T-helper 2 cell treated with Interferon-gamma antibody and Interleukin-4, amounts not matched to agents 5 μg/mL and 100 μg/mL, for 36 hours (primary cell): ENCODE results near the gene HRAS.

ENCODE experiments used
- DNase-seq: peaks from one replicate; pipeline ENCODE4 v3.0.0; 2021; ENCODE audit warnings: low spot score
- H3K27ac Mint-ChIP-seq: one replicate; pipeline ENCODE4 v1.8.0; 2021; ENCODE audit warnings: mild to moderate bottlenecking, mixed read lengths
- H3K27me3 Mint-ChIP-seq: one replicate; pipeline ENCODE4 v1.8.0; 2021; ENCODE audit warnings: low read depth, mixed read lengths
- H3K36me3 Mint-ChIP-seq: one replicate; pipeline ENCODE4 v1.8.0; 2021; ENCODE audit warnings: low read depth, mixed read lengths
- H3K4me1 Mint-ChIP-seq: one replicate; pipeline ENCODE4 v1.8.0; 2021; ENCODE audit warnings: low read depth, mixed read lengths
- H3K4me3 Mint-ChIP-seq: one replicate; pipeline ENCODE4 v1.8.0; 2022; ENCODE audit warnings: mild to moderate bottlenecking, moderate library complexity, mixed read lengths
- H3K9me3 Mint-ChIP-seq: one replicate; pipeline ENCODE4 v1.8.0; 2021; ENCODE audit warnings: mixed read lengths

Gene HRAS

GRCh38 chr11:553083-553987, 18.0 kb upstream of the HRAS start:
- Mint-ChIP-seq H3K4me1 (no peaks in the 10 kb centered on the region), H3K27me3 (peaks cover 14% of the 10 kb centered on the region), H3K9me3 (no peaks in the 10 kb centered on the region), H3K36me3 (no peaks in the 10 kb centered on the region), H3K27ac (no peak overlapping the region), H3K4me3 (no peak overlapping the region)
- no peak for DNase-seq

- Mint-ChIP-seq H3K27me3 (peaks cover 4% of the 10 kb centered on the region), H3K4me3 (no peak overlapping the region)
Measured at GRCh38 chr11:551596-551995, 16.2 kb upstream of the HRAS start.

GRCh38 chr11:551131-551530, 15.8 kb upstream of the HRAS start:
- DNase-seq: no peak
- Mint-ChIP-seq H3K4me1 (no peaks in the 10 kb centered on the region), H3K9me3 (no peaks in the 10 kb centered on the region), H3K27me3 (no peaks in the 10 kb centered on the region), H3K36me3 (no peaks in the 10 kb centered on the region), H3K4me3 (no peak overlapping the region), H3K27ac (no peak overlapping the region)

More at GRCh38 chr11:551596-551995, 16.2 kb upstream of the HRAS start:
- DNase-seq: no peak
- no peak overlapping the region for H3K27ac Mint-ChIP-seq
- H3K36me3 Mint-ChIP-seq: no peaks in the 10 kb centered on the region
- H3K4me1 Mint-ChIP-seq: no peaks in the 10 kb centered on the region
- no peaks in the 10 kb centered on the region for H3K9me3 Mint-ChIP-seq

GRCh38 chr11:550746-551085, 15.3 kb upstream of the HRAS start:
- Mint-ChIP-seq H3K9me3 (no peaks in the 10 kb centered on the region), H3K4me1 (no peaks in the 10 kb centered on the region), H3K27ac (no peak overlapping the region), H3K4me3 (no peak overlapping the region), H3K36me3 (no peaks in the 10 kb centered on the region), H3K27me3 (no peaks in the 10 kb centered on the region)
- DNase-seq: no peak

DNA sequence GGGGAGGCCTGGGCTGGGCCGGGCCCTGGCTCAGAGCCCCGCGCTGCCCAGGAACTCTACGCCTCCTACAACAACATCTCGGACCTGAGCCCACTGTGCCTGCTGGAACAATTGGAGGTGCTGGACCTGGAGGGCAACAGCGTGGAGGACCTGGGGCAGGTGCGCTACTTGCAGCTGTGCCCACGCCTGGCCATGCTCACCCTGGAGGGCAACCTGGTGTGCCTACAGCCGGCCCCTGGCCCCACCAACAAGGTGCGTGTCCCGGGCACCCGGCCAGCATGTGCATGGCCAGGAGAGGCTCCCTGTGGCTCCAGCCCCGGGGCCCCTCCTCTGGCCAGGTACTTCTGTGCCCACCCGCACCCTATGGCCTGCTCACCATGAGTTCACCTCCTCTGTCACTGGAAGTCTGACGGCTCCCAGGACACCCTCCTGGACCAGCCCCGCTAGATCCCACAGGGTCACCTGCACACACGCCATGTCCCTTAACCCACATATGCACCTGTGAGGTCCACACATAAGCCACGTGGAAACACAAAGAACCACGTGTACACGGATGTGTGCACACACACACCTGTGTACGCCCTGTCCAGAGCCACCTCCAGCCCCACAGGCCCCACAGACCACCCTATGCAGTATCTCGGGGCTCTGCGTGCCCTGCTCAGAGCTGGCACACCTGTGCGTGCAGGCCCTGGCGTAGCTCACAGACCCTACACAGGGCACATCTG, 14.8 kb upstream of the HRAS start:
- no peaks in the 10 kb centered on the region for H3K4me1 Mint-ChIP-seq
- no peak overlapping the region for H3K27ac Mint-ChIP-seq
- DNase-seq: no peak

GRCh38 chr11:548700-549603, 13.6 kb upstream of the HRAS start:
- H3K27me3 Mint-ChIP-seq: no peaks in the 10 kb centered on the region
- H3K36me3 Mint-ChIP-seq: no peaks in the 10 kb centered on the region
- H3K4me1 Mint-ChIP-seq: no peaks in the 10 kb centered on the region
- H3K4me3 Mint-ChIP-seq: no peak overlapping the region
- H3K27ac Mint-ChIP-seq: no peak overlapping the region
- no peak for DNase-seq
- H3K9me3 Mint-ChIP-seq: no peaks in the 10 kb centered on the region

More for the DNA sequence above, 14.8 kb upstream of the HRAS start:
- Mint-ChIP-seq H3K36me3 (no peaks in the 10 kb centered on the region), H3K9me3 (no peaks in the 10 kb centered on the region), H3K4me3 (no peak overlapping the region), H3K27me3 (no peaks in the 10 kb centered on the region)

GRCh38 chr11:545171-545570, 9.8 kb upstream of the HRAS start:
- no peaks in the 10 kb centered on the region for H3K4me1 Mint-ChIP-seq
- H3K4me3 Mint-ChIP-seq: no peak overlapping the region
- no peaks in the 10 kb centered on the region for H3K36me3 Mint-ChIP-seq
- H3K27ac Mint-ChIP-seq: no peak overlapping the region
- DNase-seq: no peak
- no peaks in the 10 kb centered on the region for H3K27me3 Mint-ChIP-seq
- no peaks in the 10 kb centered on the region for H3K9me3 Mint-ChIP-seq

- no peak overlapping the region for H3K27ac Mint-ChIP-seq
- no peaks in the 10 kb centered on the region for H3K9me3 Mint-ChIP-seq
- no peaks in the 10 kb centered on the region for H3K27me3 Mint-ChIP-seq
- no peaks in the 10 kb centered on the region for H3K36me3 Mint-ChIP-seq
- no peaks in the 10 kb centered on the region for H3K4me1 Mint-ChIP-seq
- no peak overlapping the region for H3K4me3 Mint-ChIP-seq
- no peak for DNase-seq
Measured at GRCh38 chr11:544817-545166, 9.4 kb upstream of the HRAS start.

- no peak overlapping the region for H3K4me3 Mint-ChIP-seq
- no peaks in the 10 kb centered on the region for H3K36me3 Mint-ChIP-seq
- DNase-seq: no peak
- H3K27ac Mint-ChIP-seq: no peak overlapping the region
- H3K9me3 Mint-ChIP-seq: no peaks in the 10 kb centered on the region
- no peaks in the 10 kb centered on the region for H3K27me3 Mint-ChIP-seq
- peaks cover 3% of the 10 kb centered on the region for H3K4me1 Mint-ChIP-seq
Measured at GRCh38 chr11:541433-541885, 6.1 kb upstream of the HRAS start.

DNA sequence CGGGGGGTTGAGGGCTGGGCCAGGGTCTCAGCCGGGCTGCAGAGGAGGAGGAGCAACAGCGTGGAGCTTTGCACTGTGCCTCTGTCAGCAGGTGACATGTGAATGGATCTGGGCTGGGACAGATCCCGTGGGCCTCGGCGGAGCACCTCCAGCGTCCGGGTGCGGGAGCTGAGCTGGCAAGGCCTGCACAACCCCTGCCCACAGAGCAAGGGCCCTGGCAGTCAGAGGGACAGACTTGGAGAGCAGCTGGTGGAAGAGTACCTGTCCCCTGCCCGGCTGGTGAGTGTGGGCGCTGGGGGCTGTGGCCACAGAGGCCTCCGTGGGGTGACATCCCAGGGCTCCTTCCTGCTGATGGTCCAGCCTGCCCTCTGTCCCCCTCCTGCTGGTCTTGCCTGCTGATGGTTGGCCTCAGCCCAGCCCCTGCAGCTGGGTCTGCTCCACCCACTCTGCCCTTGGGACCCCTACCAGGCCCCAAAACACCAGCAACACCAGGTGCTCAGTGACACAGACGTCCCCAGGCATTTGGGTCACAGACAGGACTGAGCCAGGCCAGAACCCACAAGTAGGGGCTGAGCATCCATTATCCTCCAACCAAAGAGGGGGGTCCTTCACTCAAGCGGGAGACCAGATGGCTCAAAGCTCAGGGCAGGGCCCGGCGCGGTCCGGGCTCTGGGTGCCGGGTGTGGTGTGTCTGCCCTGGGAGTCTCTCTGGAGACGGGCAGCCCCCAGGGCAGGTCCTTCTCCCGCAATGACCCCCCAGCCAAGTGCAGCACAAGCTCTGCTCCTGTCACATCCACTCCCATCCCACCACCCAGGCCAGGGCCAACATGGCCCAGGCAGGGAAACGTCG, 5.4 kb upstream of the HRAS start:
- Mint-ChIP-seq H3K36me3 (no peaks in the 10 kb centered on the region), H3K4me3 (no peak overlapping the region), H3K4me1 (peaks cover 6% of the 10 kb centered on the region), H3K27me3 (no peaks in the 10 kb centered on the region), H3K9me3 (no peaks in the 10 kb centered on the region), H3K27ac (no peak overlapping the region)
- DNase-seq: no peak

DNA sequence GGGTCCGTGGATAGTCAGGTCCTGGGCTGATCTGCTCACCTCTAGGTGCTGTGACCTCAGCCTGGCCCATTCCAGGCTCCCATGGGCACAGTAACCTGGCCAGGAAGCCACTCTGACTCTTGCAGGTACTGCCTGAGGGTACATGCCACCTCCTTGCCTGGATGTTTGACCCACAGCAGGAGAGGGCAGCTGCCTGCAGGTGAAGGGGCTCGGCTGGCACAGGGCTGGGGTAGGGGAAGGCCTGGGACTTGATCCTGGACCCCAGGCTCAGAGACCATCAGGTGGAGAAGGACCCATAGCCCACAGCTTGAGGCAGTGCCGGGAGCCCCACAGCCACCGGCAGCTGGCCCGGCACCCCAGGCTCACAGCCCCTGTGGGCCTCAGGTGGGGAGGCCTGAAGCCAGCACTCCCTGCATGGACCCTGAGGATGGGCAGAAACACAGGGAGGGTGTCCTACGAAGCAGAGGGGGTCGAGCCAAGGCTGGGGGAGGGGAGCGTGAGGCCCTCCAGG, 4.7 kb upstream of the HRAS start:
- no peak overlapping the region for H3K4me3 Mint-ChIP-seq
- no peaks in the 10 kb centered on the region for H3K36me3 Mint-ChIP-seq
- H3K27me3 Mint-ChIP-seq: no peaks in the 10 kb centered on the region
- no peaks in the 10 kb centered on the region for H3K9me3 Mint-ChIP-seq
- DNase-seq: no peak
- no peak overlapping the region for H3K27ac Mint-ChIP-seq
- peaks cover 6% of the 10 kb centered on the region for H3K4me1 Mint-ChIP-seq

- Mint-ChIP-seq H3K9me3 (no peaks in the 10 kb centered on the region), H3K36me3 (no peaks in the 10 kb centered on the region), H3K27me3 (no peaks in the 10 kb centered on the region), H3K4me1 (peaks cover 6% of the 10 kb centered on the region), H3K4me3 (no peak overlapping the region), H3K27ac (no peak overlapping the region)
- no peak for DNase-seq
Measured at GRCh38 chr11:538431-539051, 3.2 kb upstream of the HRAS start.
